Measurements from ENCODE around the gene ATP6V1E1.

DNA sequence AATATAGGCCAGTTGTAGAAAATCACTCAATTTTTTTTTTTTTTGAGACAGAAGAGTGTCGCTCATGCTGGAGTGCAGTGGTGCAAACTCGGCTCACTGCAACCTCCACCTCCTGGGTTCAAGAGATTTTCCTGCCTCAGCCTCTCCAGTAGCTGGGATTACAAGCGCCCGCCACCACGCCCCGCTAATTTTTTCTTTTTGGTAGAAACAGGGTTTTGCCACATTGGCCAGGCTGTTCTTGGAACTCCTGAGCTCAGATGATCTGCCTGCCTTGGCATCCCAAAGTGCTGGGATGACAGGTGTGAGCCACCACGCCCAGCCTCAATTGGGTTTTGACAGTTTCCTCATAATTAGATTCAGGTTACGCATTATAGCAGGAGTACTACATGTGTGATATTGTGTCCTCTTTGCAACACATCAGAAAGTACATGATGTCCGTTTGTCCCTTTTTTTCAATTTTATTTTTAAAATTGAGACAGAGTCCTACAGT lies 2.6 kb upstream of the ATP6V1E1 start:
- TF ChIP-seq EZH2 (IDR thresholded peaks at IDR 0.05) (no peak), POLR2AphosphoS5 (IDR thresholded peaks at IDR 0.05; ENCODE audit: borderline replicate concordance, low read depth, low read length) (no peak)
